Prostate gland (tissue), 2 donors: ENCODE measurements around the gene NOP56. TPM values are rescaled to one million over a fixed set of nuclear protein-coding genes. Genes with fewer than 3 reads are reported as not detected.

Experiments
- DNase-seq: peaks from one replicate; pipeline ENCODE4 v3.0.0-alpha.2; 2019; ENCODE audit warnings: low spot score
- H3K27ac ChIP-seq, 2 donors: fragments of 200-600 bp; sonication (generic); 2 replicates each; pipeline ENCODE4 v1.5.1; 2017 to 2019
- H3K27me3 ChIP-seq: fragments of 200-600 bp; sonication (generic); replicated peaks from 2 replicates; pipeline ENCODE4 v1.5.1; 2019; ENCODE audit not compliant: insufficient read depth
- H3K36me3 ChIP-seq, 2 donors: fragments of 200-600 bp; sonication (generic); 1 replicate in 1 of 2; 2 replicates in 1 of 2; pipeline versions ENCODE4 v1.5.1 to v1.8.1; 2017 to 2019
- H3K4me1 ChIP-seq: fragments of 200-600 bp; sonication (generic); replicated peaks from 2 replicates; pipeline ENCODE4 v1.5.1; 2019
- H3K4me3 ChIP-seq, 2 donors: fragments of 200-600 bp; sonication (generic); 2 replicates each; pipeline ENCODE4 v1.5.1; 2017 to 2019
- H3K9me3 ChIP-seq: fragments of 200-600 bp; sonication (generic); 2 replicates; pipeline ENCODE4 v1.5.1; 2017
- POLR2A ChIP-seq: fragments of 450-650 bp; IDR thresholded peaks from one replicate; pipeline ENCODE4 v1.6.1; 2016; ENCODE audit warnings: antibody characterized with exemption, mild to moderate bottlenecking
- POLR2AphosphoS5 ChIP-seq: sonication (generic); formaldehyde crosslinking; IDR thresholded peaks from one replicate; pipeline ENCODE4 v1.6.1; 2017; ENCODE audit warnings: antibody characterized with exemption
- WGBS: methylation state at CpG from one replicate; pipeline ENCODE4 v1.1.5; 2018; 5-methylcytosine and 5-hydroxymethylcytosine counted together
- intact Hi-C: fragments of 100-400 bp; cut with DNase I; formaldehyde crosslinking; loops from one replicate; pipeline ENCODE4 v1.14.2; 2022
- total RNA-seq, 2 donors: library from RNA; depleted of rRNA; stranded (reverse); fragments of >200 nt; gene quantifications; one replicate each; pipeline ENCODE4 v1.1.0, GENCODE V29; 2016
- TF ChIP-seq, protein P1 (sequence below), 4 experiments: fragments of 200-600 bp in 2 of 4; fragments of 450-650 bp in 2 of 4; sonication (generic) in 2 of 4; IDR thresholded peaks; 1 replicate in 3 of 4; 2 replicates in 1 of 4; pipeline ENCODE4 v1.5.1; 2016 to 2019; ENCODE audit warnings: antibody characterized with exemption in 4 of 4, mild to moderate bottlenecking in 2 of 4, moderate library complexity in 2 of 4

NOP56 gene
- total RNA-seq, 2 donors from 2014 or later: 50.8 to 108 TPM

DNA sequence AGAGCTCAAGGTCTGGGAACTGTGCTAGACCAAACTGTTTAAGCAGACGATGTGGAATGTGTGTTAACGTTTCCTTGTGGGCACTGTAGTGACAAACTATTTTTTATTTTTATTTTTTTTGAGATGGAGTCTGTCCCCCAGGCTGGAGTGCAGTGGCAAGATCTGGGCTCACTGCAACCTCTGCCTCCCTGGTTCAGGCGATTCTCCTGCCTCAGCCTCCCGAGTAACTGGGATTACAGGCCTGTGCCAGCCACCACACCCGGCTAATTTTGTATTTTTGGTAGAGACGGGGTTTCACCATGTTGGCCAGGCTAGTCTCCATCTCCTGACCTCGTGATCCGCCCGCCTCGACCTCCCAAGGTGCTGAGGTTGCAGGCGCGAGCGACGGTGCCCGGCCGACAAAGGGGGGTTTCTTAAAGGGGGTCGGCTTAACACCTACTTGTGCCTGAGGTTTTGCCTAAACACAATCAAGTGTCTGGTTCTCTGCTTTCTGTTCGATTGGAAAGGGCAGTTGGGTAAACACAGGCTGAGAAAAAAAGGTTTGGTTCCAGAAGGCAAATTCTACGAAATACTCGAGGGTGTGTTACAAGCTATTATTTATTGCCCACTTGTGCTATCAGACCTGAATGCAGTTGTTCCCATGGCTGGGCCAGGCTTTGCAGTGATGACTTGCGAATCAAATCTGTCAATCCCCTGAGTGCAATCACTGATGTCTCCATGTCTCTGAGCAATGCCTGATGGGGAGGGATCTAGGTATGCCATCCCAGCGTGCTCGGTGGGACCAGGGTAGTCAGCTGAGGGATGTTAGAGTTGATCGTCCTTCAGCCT, 1.3 kb downstream of the NOP56 start:
- no peak for DNase-seq
- intact Hi-C loops: no loop called here

DNA sequence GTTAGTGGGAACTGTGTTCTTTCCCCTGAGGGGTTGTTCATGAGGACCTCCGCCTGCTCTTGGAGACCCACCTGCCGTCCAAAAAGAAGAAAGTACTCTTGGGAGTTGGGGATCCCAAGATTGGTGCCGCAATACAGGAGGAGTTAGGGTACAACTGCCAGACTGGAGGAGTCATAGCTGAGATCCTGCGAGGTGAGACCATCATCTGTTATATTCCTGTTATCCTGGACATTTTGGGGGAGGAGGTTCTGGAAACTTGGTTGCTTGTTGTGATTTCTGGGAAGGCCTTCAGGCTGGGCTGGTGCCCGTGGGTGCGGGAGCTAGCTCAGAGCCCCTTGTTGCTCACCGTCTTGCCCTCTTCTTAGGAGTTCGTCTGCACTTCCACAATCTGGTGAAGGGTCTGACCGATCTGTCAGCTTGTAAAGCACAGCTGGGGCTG, 2.0 kb downstream of the NOP56 start:
- DNase-seq: no peak
- intact Hi-C loops: no loop called here
- H3K4me1 ChIP-seq: peaks cover 8% of the 10 kb centered on the region
- H3K27me3 ChIP-seq: no peaks in the 10 kb centered on the region
- TF ChIP-seq, protein P1, sequence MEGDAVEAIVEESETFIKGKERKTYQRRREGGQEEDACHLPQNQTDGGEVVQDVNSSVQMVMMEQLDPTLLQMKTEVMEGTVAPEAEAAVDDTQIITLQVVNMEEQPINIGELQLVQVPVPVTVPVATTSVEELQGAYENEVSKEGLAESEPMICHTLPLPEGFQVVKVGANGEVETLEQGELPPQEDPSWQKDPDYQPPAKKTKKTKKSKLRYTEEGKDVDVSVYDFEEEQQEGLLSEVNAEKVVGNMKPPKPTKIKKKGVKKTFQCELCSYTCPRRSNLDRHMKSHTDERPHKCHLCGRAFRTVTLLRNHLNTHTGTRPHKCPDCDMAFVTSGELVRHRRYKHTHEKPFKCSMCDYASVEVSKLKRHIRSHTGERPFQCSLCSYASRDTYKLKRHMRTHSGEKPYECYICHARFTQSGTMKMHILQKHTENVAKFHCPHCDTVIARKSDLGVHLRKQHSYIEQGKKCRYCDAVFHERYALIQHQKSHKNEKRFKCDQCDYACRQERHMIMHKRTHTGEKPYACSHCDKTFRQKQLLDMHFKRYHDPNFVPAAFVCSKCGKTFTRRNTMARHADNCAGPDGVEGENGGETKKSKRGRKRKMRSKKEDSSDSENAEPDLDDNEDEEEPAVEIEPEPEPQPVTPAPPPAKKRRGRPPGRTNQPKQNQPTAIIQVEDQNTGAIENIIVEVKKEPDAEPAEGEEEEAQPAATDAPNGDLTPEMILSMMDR (IDR thresholded peaks at IDR 0.05): no peak
- TF ChIP-seq POLR2AphosphoS5: no peak
- TF ChIP-seq POLR2A: no peak
- peaks cover 24 to 31% of the 10 kb centered on the region in 2 donors for H3K36me3 ChIP-seq
- 81% methylated on average over 9 of the region's 9 CpGs for WGBS
- no peak overlapping the region for H3K4me3 ChIP-seq
- no peak overlapping the region for H3K27ac ChIP-seq
- H3K9me3 ChIP-seq: no peaks in the 10 kb centered on the region

More for the DNA sequence above, 1.3 kb downstream of the NOP56 start:
- WGBS: 29% methylated on average over 24 of the region's 24 CpGs
- Histone ChIP-seq H3K36me3 (peaks cover 24 to 27% of the 10 kb centered on the region in 2 donors), H3K4me1 (peaks cover 8% of the 10 kb centered on the region), H3K27me3 (no peaks in the 10 kb centered on the region), H3K4me3 (peak overlapping the region; percentile 77 to 91), H3K27ac (no peak overlapping the region), H3K9me3 (no peaks in the 10 kb centered on the region)
- no peak for TF ChIP-seq POLR2AphosphoS5
- TF ChIP-seq POLR2A: no peak
- TF ChIP-seq, protein P1 (IDR thresholded peaks at IDR 0.05): no peak

DNA sequence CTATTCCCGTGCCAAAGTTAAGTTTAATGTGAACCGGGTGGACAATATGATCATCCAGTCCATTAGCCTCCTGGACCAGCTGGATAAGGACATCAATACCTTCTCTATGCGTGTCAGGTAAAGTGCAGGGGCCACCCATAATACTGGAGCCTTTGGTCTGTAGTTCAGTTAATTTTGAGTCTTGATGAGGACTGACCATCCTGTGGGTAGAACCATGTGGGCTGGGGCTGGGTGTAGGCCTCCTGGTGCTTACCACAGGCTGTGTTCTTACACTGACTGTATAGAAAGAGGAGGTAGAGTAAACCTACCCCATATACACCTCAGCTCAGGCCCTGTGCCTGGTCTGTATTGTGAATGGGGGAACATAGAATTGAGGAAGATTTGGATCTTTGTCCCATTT, 2.4 kb downstream of the NOP56 start:
- no peak overlapping the region for H3K4me3 ChIP-seq

DNA sequence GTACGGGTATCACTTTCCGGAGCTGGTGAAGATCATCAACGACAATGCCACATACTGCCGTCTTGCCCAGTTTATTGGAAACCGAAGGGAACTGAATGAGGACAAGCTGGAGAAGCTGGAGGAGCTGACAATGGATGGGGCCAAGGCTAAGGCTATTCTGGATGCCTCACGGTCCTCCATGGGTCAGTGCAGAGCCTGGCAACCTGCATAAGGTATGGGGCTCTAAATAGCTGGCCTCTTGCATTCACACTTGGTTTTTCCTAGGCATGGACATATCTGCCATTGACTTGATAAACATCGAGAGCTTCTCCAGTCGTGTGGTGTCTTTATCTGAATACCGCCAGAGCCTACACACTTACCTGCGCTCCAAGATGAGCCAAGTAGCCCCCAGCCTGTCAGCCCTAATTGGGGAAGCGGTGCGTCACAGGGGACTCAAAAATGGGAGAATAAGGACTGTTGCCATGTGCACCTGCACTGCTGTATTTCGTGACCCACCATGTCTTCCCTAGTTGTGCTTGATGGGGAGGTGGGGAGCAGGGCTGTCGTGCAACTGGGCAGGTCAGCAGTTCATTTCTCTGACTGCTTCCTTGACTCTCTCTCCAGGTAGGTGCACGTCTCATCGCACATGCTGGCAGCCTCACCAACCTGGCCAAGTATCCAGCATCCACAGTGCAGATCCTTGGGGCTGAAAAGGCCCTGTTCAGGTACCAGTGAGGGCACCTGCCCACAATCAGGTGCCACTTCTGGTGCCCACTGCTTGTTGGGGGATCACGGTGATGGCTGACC, 3.1 kb downstream of the NOP56 start:
- no peaks in the 10 kb centered on the region for H3K9me3 ChIP-seq
- no peak overlapping the region for H3K4me3 ChIP-seq
- no peaks in the 10 kb centered on the region for H3K27me3 ChIP-seq
- no peak for DNase-seq
- TF ChIP-seq POLR2A: no peak
- no peak for TF ChIP-seq POLR2AphosphoS5
- TF ChIP-seq, protein P1 (IDR thresholded peaks at IDR 0.05): no peak
- H3K4me1 ChIP-seq: peaks cover 8% of the 10 kb centered on the region
- 90% methylated on average over 15 of the region's 17 CpGs for WGBS
- intact Hi-C loops: no loop called here
- H3K27ac ChIP-seq: no peak overlapping the region
- H3K36me3 ChIP-seq: peaks cover 24 to 41% of the 10 kb centered on the region in 2 donors

More for the DNA sequence above, 2.4 kb downstream of the NOP56 start:
- DNase-seq: no peak
- Histone ChIP-seq H3K36me3 (peaks cover 24 to 34% of the 10 kb centered on the region in 2 donors), H3K27ac (no peak overlapping the region), H3K27me3 (no peaks in the 10 kb centered on the region), H3K9me3 (no peaks in the 10 kb centered on the region), H3K4me1 (peaks cover 8% of the 10 kb centered on the region)
- WGBS: 84% methylated on average over 3 of the region's 3 CpGs
- no peak for TF ChIP-seq POLR2A
- TF ChIP-seq, protein P1 (IDR thresholded peaks at IDR 0.05): no peak
- intact Hi-C loops: no loop called here
